Muscle of back (tissue), 11 donors: ENCODE data around the gene FCGBP. TPM values are rescaled to one million over a fixed set of nuclear protein-coding genes. Genes with fewer than 3 reads are reported as not detected.
"Not testable (repeated sequence)": the region's sequence is repeated elsewhere in the genome, so short reads cannot be mapped to it uniquely, and the experiment has no call there.

Experiments used
- DNase-seq, 3 donors: peaks; one replicate each; pipeline versions ENCODE4 v3.0.0 to v3.0.0-alpha.2; 2013
- polyA plus RNA-seq, 10 donors: library from polyadenylated mRNA; unstranded; fragments of 120-200 nt; gene quantifications; one replicate each; pipeline ENCODE4 v1.2.1, GENCODE V29; 2013; ENCODE audit not compliant: insufficient read length in 10 of 10

FCGBP gene
- polyA plus RNA-seq, 10 donors: 2.0 to 5.4 (median 4.7) TPM

GRCh38 chr19:39918183-39918651 is 16.2 kb downstream of the FCGBP start:
- no peak for DNase-seq

DNA sequence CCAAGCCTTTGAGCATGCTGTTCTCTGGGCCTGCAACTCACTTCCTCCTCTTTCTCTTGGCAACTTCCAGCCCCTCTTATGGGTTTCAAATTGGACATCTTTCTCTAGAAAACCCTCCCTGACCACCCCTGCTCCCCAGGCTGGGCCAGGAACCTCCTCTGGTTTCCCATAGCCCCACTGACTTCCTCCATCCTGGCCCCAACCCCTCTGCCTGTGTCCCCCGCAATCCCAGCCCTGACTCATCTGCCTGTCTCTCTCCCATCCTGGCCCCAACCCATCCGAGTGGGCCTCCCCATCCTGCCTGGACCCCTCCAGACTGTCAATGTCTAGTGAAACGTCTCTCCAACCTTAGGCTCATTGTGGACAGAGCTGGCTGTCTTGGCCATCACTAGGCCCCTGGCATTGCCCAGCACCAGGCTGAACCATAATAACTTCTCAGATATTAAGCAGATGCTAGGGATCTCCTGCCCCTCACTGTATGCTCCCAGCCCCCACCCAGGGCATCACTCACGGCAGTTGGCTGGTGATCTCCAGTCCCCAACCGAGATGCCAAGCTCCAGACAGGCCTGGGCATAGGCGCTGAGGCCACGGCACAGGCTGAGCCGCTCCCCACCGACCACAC is 16.8 kb downstream of the FCGBP start:
- no peak for DNase-seq

GRCh38 chr19:39916851-39917396 is 17.5 kb downstream of the FCGBP start:
- DNase-seq: peak in 1 of 3 donors; percentile 13

GRCh38 chr19:39916236-39916635 is 18.2 kb downstream of the FCGBP start:
- DNase-seq: no peak

DNA sequence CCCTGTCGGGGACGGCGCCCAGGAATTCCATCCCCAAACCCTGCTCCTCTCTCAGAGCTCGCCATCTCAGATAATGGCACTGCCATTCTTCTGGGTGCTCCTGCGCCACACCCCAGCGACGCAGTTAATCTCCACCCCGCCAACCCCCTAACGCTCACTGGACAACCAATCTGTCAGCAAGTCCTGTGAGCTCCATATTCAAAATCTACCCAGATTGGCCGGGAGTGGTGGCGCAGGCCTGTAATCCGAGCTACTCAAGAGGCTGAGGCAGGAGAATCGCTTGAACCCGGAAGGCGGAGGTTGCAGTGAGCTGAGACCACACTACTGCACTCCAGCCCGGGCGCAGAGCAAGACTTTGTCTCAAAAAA is 18.6 kb downstream of the FCGBP start:
- DNase-seq: peak in 1 of 3 donors; percentile 14

- DNase-seq: no peak
Measured at GRCh38 chr19:39915101-39915847, 19.2 kb downstream of the FCGBP start.

GRCh38 chr19:39913682-39914333 is 20.6 kb downstream of the FCGBP start:
- no peak for DNase-seq

DNA sequence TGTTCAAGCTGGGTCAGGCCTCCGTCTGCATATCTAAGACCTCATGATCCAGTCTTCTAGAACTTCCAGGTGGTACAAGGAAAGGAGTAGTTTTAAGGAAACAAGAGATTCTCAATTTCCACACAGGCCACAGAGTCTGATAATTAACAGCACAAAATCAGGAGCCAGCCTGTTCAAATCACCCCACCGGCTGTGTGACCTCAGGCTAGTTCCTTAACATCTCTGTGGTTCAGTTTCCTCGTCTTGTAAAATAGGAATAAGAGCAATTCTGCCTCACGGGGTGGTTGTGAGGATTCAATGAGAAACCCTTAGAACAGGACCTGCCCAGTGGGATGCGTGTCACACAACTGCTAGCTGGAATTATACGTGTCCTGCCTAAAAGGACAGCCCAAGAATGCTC is 25.6 kb downstream of the FCGBP start:
- DNase-seq: no peak

DNA sequence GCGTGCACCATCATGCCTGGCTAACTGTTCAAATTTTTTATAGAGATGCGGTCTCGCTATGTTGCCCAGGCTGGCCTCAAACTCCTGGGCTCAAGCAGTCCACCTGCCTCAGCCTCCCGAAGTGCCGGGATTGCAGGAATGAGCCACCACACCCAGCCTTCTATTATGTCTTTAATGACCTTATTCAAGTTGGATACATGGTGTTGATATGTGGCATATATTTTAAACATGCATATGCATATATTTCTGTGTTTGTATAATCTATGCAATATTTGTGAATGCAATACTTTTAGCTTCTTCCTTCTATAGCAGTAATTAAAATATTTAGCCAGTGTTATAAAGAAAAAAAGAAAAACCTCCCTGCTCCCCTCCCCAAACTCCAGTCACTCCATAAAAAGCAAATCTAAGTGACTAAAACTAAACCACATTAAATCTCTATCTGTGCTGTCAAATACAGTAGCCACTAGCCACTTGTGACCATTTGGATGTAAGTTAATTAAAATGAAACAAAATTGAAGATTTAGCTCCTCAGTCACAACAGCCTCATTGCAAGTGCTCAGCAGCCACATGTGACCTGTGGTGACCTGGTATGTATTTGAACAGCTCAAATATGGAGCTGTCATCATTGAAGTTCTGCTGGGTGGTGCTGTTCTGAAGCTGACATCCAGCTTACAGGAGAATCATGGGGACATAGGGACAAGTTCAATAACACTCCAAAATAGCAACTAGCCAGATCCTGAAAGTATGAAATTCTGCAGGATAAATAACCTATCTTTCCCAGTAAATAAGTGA is 27.4 kb downstream of the FCGBP start:
- no peak for DNase-seq

DNA sequence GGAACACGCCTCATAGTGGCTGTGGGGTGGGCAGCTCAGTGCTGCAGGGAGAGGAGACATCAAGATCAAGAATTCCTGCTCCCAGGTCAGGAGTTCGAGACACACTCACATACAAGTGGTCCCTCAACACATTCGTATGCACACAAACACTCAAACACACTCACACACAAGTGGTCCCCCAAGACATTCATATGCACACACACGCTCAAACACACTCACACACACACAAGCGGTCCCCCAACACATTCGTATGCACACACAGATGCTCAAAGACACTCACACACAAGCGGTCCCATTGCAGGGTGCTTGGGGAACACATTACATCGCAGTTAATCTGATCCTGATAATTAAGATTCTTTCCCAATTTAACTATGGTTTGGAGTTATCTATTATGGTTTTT is 28.2 kb downstream of the FCGBP start:
- DNase-seq: no peak

GRCh38 chr19:39903486-39904091 is 30.8 kb downstream of the FCGBP start:
- not testable (repeated sequence) for DNase-seq

DNA sequence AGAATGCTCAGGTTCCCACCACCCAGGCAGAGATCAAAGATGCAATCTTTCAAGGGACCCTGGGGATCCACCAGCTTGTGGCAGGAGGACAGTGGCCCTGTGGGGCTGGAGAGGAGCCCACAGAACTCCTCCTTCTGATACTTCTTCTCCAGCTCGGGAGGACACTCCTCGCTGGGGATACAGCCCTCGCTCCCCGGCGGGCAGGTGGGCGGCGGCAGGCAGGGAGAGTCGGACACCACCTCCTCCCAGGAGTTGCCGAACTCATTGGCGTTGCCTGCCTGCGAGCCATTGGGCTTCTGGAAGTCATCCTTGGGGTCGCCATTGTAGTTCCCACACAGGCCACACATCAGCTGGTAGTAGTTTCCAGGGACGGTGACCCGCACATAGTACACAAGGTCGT is 32.1 kb downstream of the FCGBP start:
- DNase-seq: not testable (repeated sequence)

- DNase-seq: not testable (repeated sequence)
Measured at GRCh38 chr19:39901681-39902080, 32.8 kb downstream of the FCGBP start.

DNA sequence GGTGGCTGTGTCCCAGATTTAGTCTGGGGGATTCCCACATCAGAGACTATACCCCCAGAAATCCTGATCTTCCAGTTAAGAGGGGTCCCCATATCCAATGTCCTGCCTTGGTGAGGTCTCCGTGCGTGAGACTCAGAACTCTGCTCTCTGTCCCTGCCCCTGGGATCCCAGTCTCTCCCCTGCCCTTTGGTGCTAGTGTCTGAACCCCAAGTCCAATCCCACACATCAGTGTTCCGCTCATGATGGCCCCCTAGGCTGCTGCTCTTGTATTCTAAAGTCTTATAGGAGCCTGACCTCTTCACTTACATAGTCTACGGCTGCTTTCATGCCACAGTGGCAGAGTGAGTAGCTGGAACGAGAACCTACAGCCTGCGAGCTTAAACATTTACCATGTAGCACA is 35.6 kb downstream of the FCGBP start:
- DNase-seq: not testable (repeated sequence)

DNA sequence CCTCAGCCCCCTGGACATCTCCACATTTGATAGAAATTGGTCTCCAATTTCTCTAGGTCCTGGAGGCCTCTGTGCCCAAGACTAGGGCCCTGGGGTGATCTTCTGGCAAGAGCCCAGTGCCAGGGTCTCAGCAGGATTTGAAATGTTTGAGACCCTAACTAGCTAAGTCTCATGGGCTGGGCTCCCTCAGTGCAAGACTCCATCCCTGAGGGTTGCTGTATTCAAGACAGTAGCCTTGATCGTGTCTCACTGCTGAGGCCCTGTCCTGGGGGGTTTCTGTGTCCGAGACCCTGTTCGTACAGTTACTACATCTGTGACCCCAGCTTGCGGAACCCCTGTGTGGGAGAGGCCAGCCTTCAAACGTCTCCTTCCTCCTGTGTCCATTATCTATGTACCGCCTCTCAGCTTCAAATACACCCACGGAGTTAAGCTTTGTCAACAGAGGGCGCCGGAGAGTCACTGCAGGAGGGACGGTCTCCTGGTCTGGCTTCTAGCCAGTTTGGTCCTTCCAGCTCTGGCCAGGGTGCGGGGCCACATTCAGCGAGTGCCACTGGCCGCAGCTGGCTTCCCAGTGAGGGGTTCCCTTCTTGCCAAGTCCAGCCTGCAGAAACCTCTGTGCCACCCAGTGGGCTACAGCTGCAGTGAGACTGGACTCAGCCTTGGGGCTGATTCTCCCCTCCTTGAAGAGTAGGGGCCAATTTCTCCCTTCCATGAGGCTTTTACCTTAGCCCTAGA is 36.8 kb downstream of the FCGBP start:
- not testable (repeated sequence) for DNase-seq

DNA sequence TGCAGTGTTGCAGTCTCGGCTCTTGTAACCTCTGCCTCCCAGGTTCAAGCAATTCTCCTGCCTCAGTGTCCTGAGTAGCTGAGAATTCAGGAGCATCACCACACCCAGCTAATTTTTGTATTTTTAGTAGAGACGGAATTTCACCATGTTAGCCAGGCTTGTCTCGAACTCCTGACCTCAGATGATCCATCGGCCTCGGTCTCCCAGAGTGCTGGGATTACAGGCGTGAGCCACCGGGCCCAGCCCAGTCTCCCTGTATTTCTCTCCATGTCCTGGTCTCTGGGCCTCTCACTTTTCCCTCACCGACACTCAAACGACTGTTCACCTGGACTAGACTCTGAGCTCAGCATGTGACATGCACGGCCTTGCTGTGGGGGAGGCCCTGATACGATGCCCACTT is 39.3 kb downstream of the FCGBP start:
- not testable (repeated sequence) for DNase-seq

- not testable (repeated sequence) for DNase-seq
Measured at GRCh38 chr19:39894236-39894606, 40.2 kb downstream of the FCGBP start.

GRCh38 chr19:39893366-39894235 is 40.8 kb downstream of the FCGBP start:
- DNase-seq: peak in 1 of 3 donors; percentile 19

DNA sequence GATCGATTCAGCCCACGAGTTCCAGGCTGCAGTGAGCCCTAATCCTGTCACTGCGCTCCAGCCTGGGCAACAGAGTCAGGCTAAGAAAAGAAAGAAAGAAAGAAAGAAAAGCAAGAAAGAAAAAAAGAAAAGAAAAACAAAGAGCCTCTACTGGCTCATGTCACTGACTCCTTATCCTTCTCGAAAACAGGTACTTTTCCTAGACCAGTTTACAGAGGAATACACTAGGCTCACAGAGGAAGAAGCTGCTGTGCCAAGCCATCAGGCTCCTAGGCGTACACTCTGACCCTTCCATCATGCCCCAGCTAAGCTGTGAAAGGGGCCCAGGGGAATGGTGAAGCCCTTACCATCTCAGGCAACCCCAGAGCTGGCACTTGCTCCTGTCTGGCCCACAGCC is 41.9 kb downstream of the FCGBP start:
- DNase-seq: not testable (repeated sequence)
